ENCODE measurements around the gene MSANTD7.

The MSANTD7 gene

DNA sequence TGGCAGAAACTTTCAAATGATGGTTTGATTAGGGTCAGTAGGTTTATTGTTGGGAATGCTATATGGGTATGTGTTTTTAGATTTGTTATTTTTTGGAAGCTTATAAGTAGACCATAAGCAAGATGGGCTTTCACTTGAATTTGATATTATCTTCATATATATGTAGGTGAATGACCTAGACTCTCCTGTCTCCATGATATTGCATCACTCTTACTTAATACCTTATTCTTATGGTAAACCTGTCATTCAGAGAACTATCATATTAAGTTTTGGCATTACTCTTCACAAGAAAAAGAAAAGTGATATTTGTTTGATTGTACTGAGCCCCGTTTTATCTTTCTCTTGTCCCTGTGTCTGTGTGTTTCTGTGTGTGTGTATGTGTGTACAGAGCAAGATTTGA, 17.3 kb downstream of the MSANTD7 start:
- Histone ChIP-seq H3K27ac (ENCODE audit: low read length) (no peak overlapping the region), H3K27me3 (replicated peaks; ENCODE audit: insufficient read depth, low read length) (no peaks in the 10 kb centered on the region), H2AFZ (ENCODE audit: low read length) (no peak overlapping the region), H3K4me2 (ENCODE audit: low read depth, low read length) (no peak overlapping the region), H3K4me1 (ENCODE audit: low read length) (peaks cover 16% of the 10 kb centered on the region; the same call in 1 of the 2 replicates), H4K20me1 (ENCODE audit: insufficient read depth, low read length) (no peaks in the 10 kb centered on the region), H3K79me2 (ENCODE audit: low read length) (peaks cover 7% of the 10 kb centered on the region; the same call in 1 of the 2 replicates), H3K9me2 (replicated peaks; ENCODE audit: insufficient read depth, low read length) (no peaks in the 10 kb centered on the region), H3K9me3 (replicated peaks; ENCODE audit: insufficient read depth, low read length) (no peaks in the 10 kb centered on the region), H3K36me3 (replicated peaks; ENCODE audit: insufficient read depth, low read length) (peaks cover 4% of the 10 kb centered on the region; the same call in 1 of the 2 replicates), H3F3A (ENCODE audit: insufficient read depth, low read length) (no peaks in the 10 kb centered on the region), H3K4me3 (ENCODE audit: low read length) (no peak overlapping the region), H3K9ac (ENCODE audit: low read length) (no peak overlapping the region)
- TF ChIP-seq EZH2phosphoT487 (IDR thresholded peaks at IDR 0.05; ENCODE audit: low read length) (no peak), EZH2 (optimal IDR thresholded peaks at IDR 0.05; ENCODE audit: low read depth, low read length) (no peak)
- TF ChIP-seq, protein P1, sequence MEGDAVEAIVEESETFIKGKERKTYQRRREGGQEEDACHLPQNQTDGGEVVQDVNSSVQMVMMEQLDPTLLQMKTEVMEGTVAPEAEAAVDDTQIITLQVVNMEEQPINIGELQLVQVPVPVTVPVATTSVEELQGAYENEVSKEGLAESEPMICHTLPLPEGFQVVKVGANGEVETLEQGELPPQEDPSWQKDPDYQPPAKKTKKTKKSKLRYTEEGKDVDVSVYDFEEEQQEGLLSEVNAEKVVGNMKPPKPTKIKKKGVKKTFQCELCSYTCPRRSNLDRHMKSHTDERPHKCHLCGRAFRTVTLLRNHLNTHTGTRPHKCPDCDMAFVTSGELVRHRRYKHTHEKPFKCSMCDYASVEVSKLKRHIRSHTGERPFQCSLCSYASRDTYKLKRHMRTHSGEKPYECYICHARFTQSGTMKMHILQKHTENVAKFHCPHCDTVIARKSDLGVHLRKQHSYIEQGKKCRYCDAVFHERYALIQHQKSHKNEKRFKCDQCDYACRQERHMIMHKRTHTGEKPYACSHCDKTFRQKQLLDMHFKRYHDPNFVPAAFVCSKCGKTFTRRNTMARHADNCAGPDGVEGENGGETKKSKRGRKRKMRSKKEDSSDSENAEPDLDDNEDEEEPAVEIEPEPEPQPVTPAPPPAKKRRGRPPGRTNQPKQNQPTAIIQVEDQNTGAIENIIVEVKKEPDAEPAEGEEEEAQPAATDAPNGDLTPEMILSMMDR (IDR thresholded peaks at IDR 0.05; ENCODE audit: low read length), result no peak
- no peak for DNase-seq

DNA sequence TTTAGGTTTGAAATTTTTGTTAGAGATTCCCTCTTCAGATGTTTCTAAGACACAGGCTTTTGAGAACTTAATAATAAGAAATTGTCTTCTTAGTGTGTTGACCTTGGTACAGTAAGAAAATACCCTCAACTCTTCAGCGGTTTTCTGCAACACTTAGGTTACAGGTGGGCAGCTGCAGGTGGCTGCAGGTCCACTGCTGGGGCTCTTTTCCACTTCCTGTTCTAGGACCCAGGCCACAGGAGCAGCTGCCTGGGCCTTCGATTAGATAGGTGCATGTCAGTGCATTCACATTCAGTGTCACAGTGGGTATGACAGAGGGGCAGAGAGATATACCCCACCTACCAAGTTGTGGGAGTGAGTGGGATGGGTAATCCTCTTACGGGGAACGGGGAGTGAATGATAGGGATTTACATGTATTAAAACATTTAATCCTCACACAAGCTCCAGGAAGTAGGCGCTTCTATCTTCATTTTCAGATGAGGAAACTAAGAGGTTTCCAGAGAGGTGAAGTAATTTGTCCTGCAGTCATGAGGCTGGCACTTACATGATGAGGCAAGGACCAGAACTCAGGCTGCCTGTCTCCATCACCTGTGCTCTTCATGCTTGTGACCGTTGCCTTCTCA, 20.3 kb downstream of the MSANTD7 start:
- H3K27ac ChIP-seq (ENCODE audit: low read length), result no peak overlapping the region
- no peaks in the 10 kb centered on the region for H4K20me1 ChIP-seq (ENCODE audit: insufficient read depth, low read length)
- peaks cover 7% of the 10 kb centered on the region; the same call in 1 of the 2 replicates for H3K79me2 ChIP-seq (ENCODE audit: low read length)
- no peak overlapping the region for H3K4me3 ChIP-seq (ENCODE audit: low read length)
- no peak overlapping the region for H2AFZ ChIP-seq (ENCODE audit: low read length)
- no peaks in the 10 kb centered on the region for H3K9me3 ChIP-seq (replicated peaks; ENCODE audit: insufficient read depth, low read length)
- no peak for DNase-seq
- no peaks in the 10 kb centered on the region for H3K27me3 ChIP-seq (replicated peaks; ENCODE audit: insufficient read depth, low read length)
- peaks cover 4% of the 10 kb centered on the region; the same call in 1 of the 2 replicates for H3F3A ChIP-seq (ENCODE audit: insufficient read depth, low read length)
- no peaks in the 10 kb centered on the region for H3K9me2 ChIP-seq (replicated peaks; ENCODE audit: insufficient read depth, low read length)
- no peak overlapping the region for H3K4me2 ChIP-seq (ENCODE audit: low read depth, low read length)
- peaks cover 16% of the 10 kb centered on the region; the same call in 1 of the 2 replicates for H3K4me1 ChIP-seq (ENCODE audit: low read length)
- no peak overlapping the region for H3K9ac ChIP-seq (ENCODE audit: low read length)
- no peak for TF ChIP-seq EZH2phosphoT487 (IDR thresholded peaks at IDR 0.05; ENCODE audit: low read length)
- TF ChIP-seq, protein P1 (IDR thresholded peaks at IDR 0.05; ENCODE audit: low read length), result no peak
- TF ChIP-seq EZH2 (optimal IDR thresholded peaks at IDR 0.05; ENCODE audit: low read depth, low read length), result no peak
- no peaks in the 10 kb centered on the region; the same call in 1 of the 2 replicates for H3K36me3 ChIP-seq (replicated peaks; ENCODE audit: insufficient read depth, low read length)

DNA sequence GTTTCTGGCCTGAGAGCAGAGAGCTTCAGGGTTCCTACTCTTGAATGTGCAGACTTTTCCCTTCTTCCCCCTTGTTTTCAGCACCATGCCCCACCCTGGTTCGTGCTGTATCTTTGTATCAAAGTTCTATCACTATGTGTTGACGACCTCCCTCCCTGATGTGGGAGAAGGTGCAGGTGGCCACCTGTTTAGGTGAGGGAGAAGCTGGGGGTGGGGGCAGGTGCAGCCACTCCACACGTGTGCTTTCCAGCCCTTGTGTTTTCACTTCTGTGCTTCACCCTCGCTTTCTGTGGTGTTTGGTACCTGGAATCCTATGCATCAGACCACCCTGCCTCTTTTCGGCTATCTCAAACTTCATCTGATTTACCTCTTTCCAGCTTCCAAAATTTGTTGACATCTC, 20.9 kb downstream of the MSANTD7 start:
- H3K27ac ChIP-seq (ENCODE audit: low read length), result no peak overlapping the region
- no peaks in the 10 kb centered on the region for H3K27me3 ChIP-seq (replicated peaks; ENCODE audit: insufficient read depth, low read length)
- no peaks in the 10 kb centered on the region for H4K20me1 ChIP-seq (ENCODE audit: insufficient read depth, low read length)
- H3K4me3 ChIP-seq (ENCODE audit: low read length), result no peak overlapping the region
- H3F3A ChIP-seq (ENCODE audit: insufficient read depth, low read length), result peaks cover 4% of the 10 kb centered on the region; the same call in 1 of the 2 replicates
- peaks cover 7% of the 10 kb centered on the region; the same call in 1 of the 2 replicates for H3K79me2 ChIP-seq (ENCODE audit: low read length)
- no peaks in the 10 kb centered on the region; the same call in 1 of the 2 replicates for H3K36me3 ChIP-seq (replicated peaks; ENCODE audit: insufficient read depth, low read length)
- TF ChIP-seq EZH2phosphoT487 (IDR thresholded peaks at IDR 0.05; ENCODE audit: low read length) (no peak), EZH2 (optimal IDR thresholded peaks at IDR 0.05; ENCODE audit: low read depth, low read length) (no peak)
- TF ChIP-seq, protein P1 (IDR thresholded peaks at IDR 0.05; ENCODE audit: low read length), result no peak
- no peaks in the 10 kb centered on the region for H3K9me2 ChIP-seq (replicated peaks; ENCODE audit: insufficient read depth, low read length)
- no peak overlapping the region for H3K9ac ChIP-seq (ENCODE audit: low read length)
- no peak overlapping the region for H2AFZ ChIP-seq (ENCODE audit: low read length)
- peaks cover 16% of the 10 kb centered on the region; the same call in 1 of the 2 replicates for H3K4me1 ChIP-seq (ENCODE audit: low read length)
- H3K9me3 ChIP-seq (replicated peaks; ENCODE audit: insufficient read depth, low read length), result no peaks in the 10 kb centered on the region
- no peak for DNase-seq
- H3K4me2 ChIP-seq (ENCODE audit: low read depth, low read length), result no peak overlapping the region
